Lower lobe of right lung (tissue), 2 donors: ENCODE measurements around the gene EIF3F. TPM values are rescaled to one million over a fixed set of nuclear protein-coding genes. Genes with fewer than 3 reads are reported as not detected.

Experiments used
- ATAC-seq, 2 donors: fragments of 200-7000 bp; cut with Tn5 transposase; one replicate each; pipeline ENCODE4 v1.9.1; 2020 to 2022; ENCODE audit warnings: mild to moderate bottlenecking in 2 of 2, moderate library complexity in 2 of 2
- DNase-seq: peaks from one replicate; pipeline ENCODE4 v3.0.0-alpha.2; 2020
- H3K27ac ChIP-seq: fragments of 200-600 bp; one replicate; pipeline ENCODE4 v1.8.0; 2022
- H3K27me3 ChIP-seq: fragments of 200-600 bp; one replicate; pipeline ENCODE4 v1.8.0; 2022; ENCODE audit warnings: low read depth
- H3K36me3 ChIP-seq: fragments of 200-600 bp; one replicate; pipeline ENCODE4 v1.8.0; 2022; ENCODE audit warnings: mild to moderate bottlenecking
- H3K4me1 ChIP-seq: fragments of 200-600 bp; one replicate; pipeline ENCODE4 v1.8.0; 2022
- H3K4me3 ChIP-seq: fragments of 200-600 bp; one replicate; pipeline ENCODE4 v1.8.0; 2022; ENCODE audit warnings: mild to moderate bottlenecking
- H3K9me3 ChIP-seq: fragments of 200-600 bp; one replicate; pipeline ENCODE4 v1.8.0; 2022
- intact Hi-C: fragments of 100-400 bp; cut with DNase I; formaldehyde crosslinking; loops from one replicate; pipeline ENCODE4 v1.11.0; 2022
- total RNA-seq: library from RNA; stranded (reverse); fragmentation: NEBNext Ultra II Directional; extraction: Animal tissue kit (Norgen Biotek cat#: 25700); gene quantifications from one replicate; pipeline ENCODE4 v1.2.1, GENCODE V29; 2021
- TF ChIP-seq, protein P1 (sequence below): fragments of 200-600 bp; IDR thresholded peaks from one replicate; pipeline ENCODE4 v1.8.0; 2022; ENCODE audit warnings: antibody characterized with exemption, mild to moderate bottlenecking
- donor health status: DM: no; HTN: yes; CAD: no; lungs with severe emphysema.

The EIF3F gene
- total RNA-seq, 1 donor from 2014 or later: 201 TPM

DNA sequence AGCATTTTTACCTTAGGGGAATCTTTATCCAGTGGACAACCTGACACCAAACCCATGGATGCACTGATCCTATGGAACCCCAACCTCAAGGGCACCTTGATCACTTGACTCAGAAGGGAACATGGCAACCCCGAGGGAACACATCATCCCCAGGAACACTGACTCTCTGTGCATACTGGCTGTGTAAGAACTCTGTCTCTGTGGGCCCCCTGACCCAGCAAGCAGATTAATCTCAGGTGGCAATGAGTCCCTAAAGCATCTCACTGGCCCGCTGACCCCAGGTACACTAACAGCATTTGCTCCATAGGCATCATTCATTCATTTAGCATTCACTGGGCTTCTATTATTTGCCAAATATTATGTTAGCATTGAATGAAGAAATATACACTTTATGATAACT, 16.9 kb downstream of the EIF3F start:
- ATAC-seq (no peak), DNase-seq (no peak)
- no peak overlapping the region for H3K27ac ChIP-seq
- intact Hi-C loops: no loop called here
- no peaks in the 10 kb centered on the region for H3K4me1 ChIP-seq
- H3K9me3 ChIP-seq: no peaks in the 10 kb centered on the region
- H3K27me3 ChIP-seq: no peaks in the 10 kb centered on the region
- H3K4me3 ChIP-seq: no peak overlapping the region
- peaks cover 13% of the 10 kb centered on the region for H3K36me3 ChIP-seq
- TF ChIP-seq, protein P1, sequence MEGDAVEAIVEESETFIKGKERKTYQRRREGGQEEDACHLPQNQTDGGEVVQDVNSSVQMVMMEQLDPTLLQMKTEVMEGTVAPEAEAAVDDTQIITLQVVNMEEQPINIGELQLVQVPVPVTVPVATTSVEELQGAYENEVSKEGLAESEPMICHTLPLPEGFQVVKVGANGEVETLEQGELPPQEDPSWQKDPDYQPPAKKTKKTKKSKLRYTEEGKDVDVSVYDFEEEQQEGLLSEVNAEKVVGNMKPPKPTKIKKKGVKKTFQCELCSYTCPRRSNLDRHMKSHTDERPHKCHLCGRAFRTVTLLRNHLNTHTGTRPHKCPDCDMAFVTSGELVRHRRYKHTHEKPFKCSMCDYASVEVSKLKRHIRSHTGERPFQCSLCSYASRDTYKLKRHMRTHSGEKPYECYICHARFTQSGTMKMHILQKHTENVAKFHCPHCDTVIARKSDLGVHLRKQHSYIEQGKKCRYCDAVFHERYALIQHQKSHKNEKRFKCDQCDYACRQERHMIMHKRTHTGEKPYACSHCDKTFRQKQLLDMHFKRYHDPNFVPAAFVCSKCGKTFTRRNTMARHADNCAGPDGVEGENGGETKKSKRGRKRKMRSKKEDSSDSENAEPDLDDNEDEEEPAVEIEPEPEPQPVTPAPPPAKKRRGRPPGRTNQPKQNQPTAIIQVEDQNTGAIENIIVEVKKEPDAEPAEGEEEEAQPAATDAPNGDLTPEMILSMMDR: no peak

DNA sequence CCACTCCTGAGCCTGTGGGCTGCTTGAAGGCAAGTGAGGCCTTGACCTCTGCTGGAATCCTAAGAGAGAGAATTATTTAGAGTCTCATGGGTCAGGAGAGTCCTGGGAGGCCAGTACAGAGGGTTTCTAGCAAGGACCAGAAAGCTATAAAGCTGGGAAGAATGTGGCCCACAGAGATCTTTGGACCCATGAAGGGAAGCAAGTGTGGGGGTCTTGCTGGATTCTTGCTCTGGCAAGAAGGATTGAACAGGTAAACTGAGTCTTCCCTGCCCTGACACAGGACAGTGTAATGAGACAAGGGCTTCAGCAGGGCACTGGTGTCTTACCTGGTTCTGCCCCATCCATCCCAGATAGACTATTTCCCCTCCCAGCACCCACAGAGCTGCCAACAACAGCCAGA, 18.4 kb downstream of the EIF3F start:
- no peak for ATAC-seq
- intact Hi-C loops: no loop called here

DNA sequence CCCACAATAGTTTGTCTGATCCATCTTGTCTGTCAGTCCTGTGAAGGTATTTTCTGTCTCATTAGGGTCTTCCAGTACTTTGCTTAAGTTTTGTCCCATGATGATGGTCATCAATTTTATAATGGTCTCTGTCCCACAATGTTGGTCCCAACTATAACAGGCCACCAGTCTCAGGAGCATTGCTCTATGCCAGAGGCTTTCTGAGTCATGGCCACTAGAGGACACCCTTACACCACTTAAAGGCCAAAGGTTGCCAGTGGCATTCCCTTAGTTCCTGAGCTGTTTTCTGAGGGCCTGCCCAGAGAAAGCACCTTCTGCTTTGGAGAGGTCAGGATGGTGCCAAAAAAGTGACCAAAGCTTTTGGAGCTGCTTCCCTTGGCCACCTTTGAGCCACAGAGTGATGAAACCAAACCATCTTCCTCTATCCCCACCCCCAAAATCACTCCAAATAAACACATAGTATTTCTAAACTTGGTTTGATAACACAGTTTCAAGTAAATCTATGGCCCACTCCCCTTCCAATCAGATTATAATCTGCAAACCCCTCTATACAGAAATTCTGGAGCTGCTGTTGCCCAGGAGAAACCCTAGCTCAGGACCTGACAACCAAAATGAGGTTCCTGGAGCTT, 19.3 kb downstream of the EIF3F start:
- intact Hi-C loops: no loop called here

More for the DNA sequence above, 18.4 kb downstream of the EIF3F start:
- H3K27ac ChIP-seq: no peak overlapping the region
- no peaks in the 10 kb centered on the region for H3K36me3 ChIP-seq
- H3K27me3 ChIP-seq: no peaks in the 10 kb centered on the region
- H3K9me3 ChIP-seq: no peaks in the 10 kb centered on the region
- H3K4me1 ChIP-seq: no peaks in the 10 kb centered on the region
- TF ChIP-seq, protein P1: no peak
- DNase-seq: no peak
- no peak overlapping the region for H3K4me3 ChIP-seq

DNA sequence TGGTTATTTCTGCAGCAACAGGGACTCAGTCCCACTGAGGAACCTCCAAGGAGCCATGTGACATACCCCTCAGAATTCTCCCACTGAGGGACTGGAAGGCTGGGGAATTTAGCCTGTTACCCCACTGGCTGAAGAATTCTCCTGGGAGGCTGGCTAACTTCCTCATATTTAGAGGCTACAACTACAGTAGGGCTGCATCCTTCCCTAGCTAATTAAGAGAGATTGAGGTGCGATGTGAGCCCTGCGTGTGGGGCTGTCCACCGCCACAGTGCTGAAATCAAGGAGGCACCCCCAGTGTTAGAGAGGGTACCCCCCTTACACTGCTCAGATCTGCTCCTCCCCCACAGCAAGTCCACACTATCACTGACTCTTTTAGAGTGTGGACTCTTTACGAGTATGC, 21.1 kb downstream of the EIF3F start:
- intact Hi-C loops: no loop called here
- ATAC-seq (no peak), DNase-seq (no peak)
- no peaks in the 10 kb centered on the region for H3K9me3 ChIP-seq
- H3K27me3 ChIP-seq: peaks cover 4% of the 10 kb centered on the region
- TF ChIP-seq, protein P1: no peak
- no peak overlapping the region for H3K4me3 ChIP-seq
- no peak overlapping the region for H3K27ac ChIP-seq
- H3K4me1 ChIP-seq: no peaks in the 10 kb centered on the region
- no peaks in the 10 kb centered on the region for H3K36me3 ChIP-seq

More for the DNA sequence above, 19.3 kb downstream of the EIF3F start:
- no peaks in the 10 kb centered on the region for H3K27me3 ChIP-seq
- ATAC-seq: peak; percentile 79 to 84
- no peak for DNase-seq
- H3K27ac ChIP-seq: no peak overlapping the region
- no peaks in the 10 kb centered on the region for H3K4me1 ChIP-seq
- no peaks in the 10 kb centered on the region for H3K9me3 ChIP-seq
- H3K4me3 ChIP-seq: no peak overlapping the region
- TF ChIP-seq, protein P1: peak; percentile 76
- H3K36me3 ChIP-seq: no peaks in the 10 kb centered on the region

DNA sequence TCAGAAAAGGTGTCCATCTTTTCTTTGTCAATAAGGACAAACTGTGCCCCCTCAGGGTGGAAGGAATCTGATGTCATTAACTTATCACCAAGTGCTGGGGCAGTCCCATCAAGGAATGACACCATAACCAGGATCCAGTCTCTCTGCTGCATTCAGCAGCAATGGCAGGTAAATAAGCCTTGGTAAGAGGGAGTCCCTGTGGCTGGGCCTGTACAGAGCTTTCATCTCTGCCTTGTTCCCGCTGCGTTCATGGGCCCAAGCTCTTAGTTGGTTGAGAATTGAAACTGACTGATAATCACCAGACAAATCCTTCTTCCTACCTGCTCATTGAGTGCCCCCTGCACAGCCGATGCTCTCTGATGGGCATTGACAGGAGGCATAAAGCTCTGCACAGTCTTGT, 22.7 kb downstream of the EIF3F start:
- TF ChIP-seq, protein P1: no peak
- Histone ChIP-seq H3K27ac (no peak overlapping the region), H3K9me3 (no peaks in the 10 kb centered on the region), H3K36me3 (no peaks in the 10 kb centered on the region), H3K4me3 (no peak overlapping the region), H3K4me1 (no peaks in the 10 kb centered on the region), H3K27me3 (peaks cover 4% of the 10 kb centered on the region)
- intact Hi-C loops: no loop called here
- ATAC-seq (no peak), DNase-seq (no peak)
